HEK293 (cell line): ENCODE measurements around the gene OR7D2.

Experiments used
- CTCF ChIA-PET: fragments of 350-600 bp; formaldehyde crosslinking; extraction: SDS; loops from one replicate; lab custom pipeline; 2021; ENCODE audit warnings: antibody characterized with exemption; lab: Yijun Ruan, JAX
- POLR2A ChIA-PET: fragments of 300-600 bp; formaldehyde crosslinking; extraction: SDS; loops from one replicate; lab custom pipeline; 2020; ENCODE audit warnings: antibody characterized with exemption, inconsistent platforms; lab: Yijun Ruan, JAX
- H3K27ac ChIP-seq: fragments of 200-500 bp; sonication (Bioruptor generic); 2 replicates; pipeline ENCODE4 v1.5.1; 2014; ENCODE audit warnings: low read depth, low read length, control low read depth, inconsistent platforms; ENCODE audit errors: extremely low read depth
- H3K36me3 ChIP-seq, 2 experiments: fragments of 200-500 bp in 1 of 2; sonication (Bioruptor generic) in 1 of 2; 1 replicate in 1 of 2; 2 replicates in 1 of 2; pipeline ENCODE4 v1.5.1; 2014 to 2017; ENCODE audit warnings: inconsistent platforms in 2 of 2, low read length in 2 of 2; ENCODE audit not compliant: control insufficient read depth in 2 of 2, insufficient read depth in 1 of 2
- H3K4me1 ChIP-seq: fragments of 200-500 bp; sonication (Bioruptor generic); 2 replicates; pipeline ENCODE4 v1.5.1; 2014; ENCODE audit warnings: mild to moderate bottlenecking, low read length, inconsistent platforms; ENCODE audit not compliant: control insufficient read depth, insufficient read depth
- H3K4me3 ChIP-seq: 2 replicates; pipeline ENCODE4 v1.5.1; 2011; ENCODE audit warnings: low read depth, mild to moderate bottlenecking, control low read depth, low read length, moderate library complexity
- H3K9me3 ChIP-seq: fragments of 200-500 bp; sonication (Bioruptor generic); 2 replicates; pipeline ENCODE4 v1.5.1; 2014; ENCODE audit warnings: low read depth, low read length, inconsistent platforms; ENCODE audit not compliant: control insufficient read depth, insufficient read depth
- AEBP2 ChIP-seq: fragments of 450-650 bp; formaldehyde crosslinking; IDR thresholded peaks from 2 replicates; pipeline ENCODE4 v1.5.1; 2016; ENCODE audit warnings: missing biosample characterization, missing genetic modification characterization, borderline replicate concordance
- ATF2 ChIP-seq: fragments of 450-650 bp; formaldehyde crosslinking; IDR thresholded peaks from 2 replicates; pipeline ENCODE4 v1.5.1; 2016; ENCODE audit warnings: missing biosample characterization, missing genetic modification characterization, low read depth
- KLF1 ChIP-seq: fragments of 450-650 bp; formaldehyde crosslinking; IDR thresholded peaks from 2 replicates; pipeline ENCODE4 v1.5.1; 2016; ENCODE audit warnings: missing biosample characterization, missing genetic modification characterization
- SCRT2 ChIP-seq: fragments of 450-650 bp; formaldehyde crosslinking; IDR thresholded peaks from 2 replicates; pipeline ENCODE4 v1.5.1; 2016; ENCODE audit warnings: missing biosample characterization, missing genetic modification characterization
- TSHZ1 ChIP-seq: fragments of 450-650 bp; formaldehyde crosslinking; IDR thresholded peaks from 2 replicates; pipeline ENCODE4 v1.5.1; 2016; ENCODE audit warnings: missing biosample characterization, missing genetic modification characterization, borderline replicate concordance
- YY2 ChIP-seq: fragments of 450-650 bp; formaldehyde crosslinking; IDR thresholded peaks from 2 replicates; pipeline ENCODE4 v1.5.1; 2016; ENCODE audit warnings: missing biosample characterization, missing genetic modification characterization
- ZBTB21 ChIP-seq: fragments of 450-650 bp; formaldehyde crosslinking; IDR thresholded peaks from 2 replicates; pipeline ENCODE4 v1.5.1; 2017; ENCODE audit warnings: missing biosample characterization, missing genetic modification characterization
- ZNF169 ChIP-seq: fragments of 450-650 bp; formaldehyde crosslinking; IDR thresholded peaks from 2 replicates; pipeline ENCODE4 v1.5.1; 2016; ENCODE audit warnings: missing biosample characterization, missing genetic modification characterization
- ZNF202 ChIP-seq: fragments of 450-650 bp; formaldehyde crosslinking; IDR thresholded peaks from 2 replicates; pipeline ENCODE4 v1.5.1; 2016; ENCODE audit warnings: missing biosample characterization, missing genetic modification characterization, borderline replicate concordance
- ZNF211 ChIP-seq: fragments of 450-650 bp; formaldehyde crosslinking; IDR thresholded peaks from 2 replicates; pipeline ENCODE4 v1.5.1; 2016; ENCODE audit warnings: low read depth, missing biosample characterization, missing genetic modification characterization
- ZNF223 ChIP-seq: fragments of 450-650 bp; formaldehyde crosslinking; IDR thresholded peaks from 2 replicates; pipeline ENCODE4 v1.5.1; 2016; ENCODE audit warnings: missing biosample characterization, missing genetic modification characterization
- ZNF341 ChIP-seq: fragments of 450-650 bp; formaldehyde crosslinking; IDR thresholded peaks from 2 replicates; pipeline ENCODE4; 2016; ENCODE audit warnings: low read depth, missing biosample characterization, missing genetic modification characterization
- ZNF561 ChIP-seq: fragments of 450-650 bp; IDR thresholded peaks from 2 replicates; pipeline ENCODE4 v1.5.1; 2018; ENCODE audit warnings: missing biosample characterization, missing genetic modification characterization, borderline replicate concordance
- ZNF626 ChIP-seq: fragments of 450-650 bp; sonication (Bioruptor Pico); formaldehyde crosslinking; IDR thresholded peaks from 2 replicates; pipeline ENCODE4 v1.5.1; 2018; ENCODE audit warnings: missing biosample characterization, missing genetic modification characterization, inconsistent platforms
- ZNF629 ChIP-seq: fragments of 450-650 bp; formaldehyde crosslinking; IDR thresholded peaks from 2 replicates; pipeline ENCODE4 v1.5.1; 2017; ENCODE audit warnings: missing biosample characterization, missing genetic modification characterization
- ZNF645 ChIP-seq: fragments of 450-650 bp; formaldehyde crosslinking; IDR thresholded peaks from 2 replicates; pipeline ENCODE4; 2016; ENCODE audit warnings: missing biosample characterization, missing genetic modification characterization
- ZNF677 ChIP-seq: fragments of 450-650 bp; IDR thresholded peaks from 2 replicates; pipeline ENCODE4 v1.5.0; 2018; ENCODE audit warnings: missing biosample characterization, mild to moderate bottlenecking, missing genetic modification characterization, moderate library complexity
- ZNF837 ChIP-seq: fragments of 450-650 bp; formaldehyde crosslinking; IDR thresholded peaks from 2 replicates; pipeline ENCODE4 v1.5.1; 2016; ENCODE audit warnings: missing biosample characterization, missing genetic modification characterization

OR7D2 gene

GRCh38 chr19:9178901-9179300 lies at the start of gene OR7D2:
TSS of gene OR7D2 (plus strand) at chr19:9178979. CDS start at chr19:9185782, 6,803 bp downstream.
- TF ChIP-seq ZNF561: no peak
- 0 out of 2 replicates have a peak, but pooled peaks have one; percentile 39 for TF ChIP-seq ATF2 (tag by site-specific recombination)
- TF ChIP-seq ZBTB21 (tag by site-specific recombination): peak; percentile 90
- peak; percentile 29; the same call in 1 of the 2 replicates for TF ChIP-seq ZNF629 (tag by site-specific recombination)
- TF ChIP-seq TSHZ1 (tag by site-specific recombination): no peak
- TF ChIP-seq SCRT2 (tag by site-specific recombination): peak; percentile 41; the same call in 1 of the 2 replicates
- no peak within 1 kb of the TSS for H3K4me3 ChIP-seq
- H3K4me1 ChIP-seq: no peaks in the 10 kb centered on the region
- H3K27ac ChIP-seq: no peak within 1 kb of the TSS
- H3K9me3 ChIP-seq: no peaks in the 10 kb centered on the region; the same call in 1 of the 2 replicates
- CTCF ChIA-PET: interaction anchor here (0.7 kb wide), 1 partner anchor 79 kb away, joined by 4 read pairs; no protein-coding TSS in a partner anchor
- POLR2A ChIA-PET: no interaction called here
- H3K36me3 ChIP-seq: no peaks in the 10 kb centered on the region; a peak in 1 of 3 replicates

GRCh38 chr19:9130965-9131364 lies 47.8 kb upstream of the OR7D2 start:
- Histone ChIP-seq H3K4me3 (no peak overlapping the region), H3K36me3 (no peaks in the 10 kb centered on the region), H3K4me1 (no peaks in the 10 kb centered on the region), H3K9me3 (no peaks in the 10 kb centered on the region), H3K27ac (no peak overlapping the region)
- POLR2A ChIA-PET: no interaction called here
- TF ChIP-seq ZNF677 (tag by site-specific recombination): no peak
- TF ChIP-seq ZNF223: no peak
- TF ChIP-seq YY2 (tag by site-specific recombination): no peak
- no peak for TF ChIP-seq ZNF626 (tag by site-specific recombination)
- no peak for TF ChIP-seq ZNF211
- no peak for TF ChIP-seq ZNF169
- no peak for TF ChIP-seq ZNF341 (tag by site-specific recombination)
- no peak for TF ChIP-seq ZNF202 (tag by site-specific recombination)
- no peak for TF ChIP-seq ZNF645 (tag by site-specific recombination)
- CTCF ChIA-PET: interaction anchor here (0.6 kb wide), 1 partner anchor 669 kb away, joined by 4 read pairs; no protein-coding TSS in a partner anchor

- ChIA-PET CTCF (interaction anchor here (0.9 to 1.4 kb wide), 2 partner anchors 11 to 476 kb away, joined by 3 read pairs; no protein-coding TSS in a partner anchor), POLR2A (interaction anchor here (0.6 to 0.7 kb wide), 2 partner anchors 74 to 475 kb away, joined by 3 to 5 read pairs; no protein-coding TSS in a partner anchor)
- H3K4me3 ChIP-seq: no peak overlapping the region
- no peaks in the 10 kb centered on the region for H3K9me3 ChIP-seq
- no peaks in the 10 kb centered on the region for H3K4me1 ChIP-seq
- TF ChIP-seq AEBP2 (no peak), ZNF837 (tag by site-specific recombination) (no peak), KLF1 (tag by site-specific recombination) (no peak)
- TF ChIP-seq, all 188 proteins: peak for 0
- Histone ChIP-seq H3K27ac (no peak overlapping the region), H3K36me3 (no peaks in the 10 kb centered on the region)
Observed at GRCh38 chr19:9132422-9132821, 46.4 kb upstream of the OR7D2 start.
